ENCODE results near the gene FAM131C. TPM values are rescaled to one million over a fixed set of nuclear protein-coding genes. Genes with fewer than 3 reads are reported as not detected.

FAM131C gene
- polyA plus RNA-seq, 1 donor (not counting 4 experiments of a cell fraction or from before 2014, with no cell fraction given), result 0.31 TPM

GRCh38 chr1:16119504-16119903 lies 46.1 kb upstream of the FAM131C start:
- Histone ChIP-seq H3K36me3 (ENCODE audit: control insufficient read depth in 2 of 2, extremely low read depth in 1 of 2, insufficient read depth in 2 of 2, low read length in 2 of 2) (peaks cover 7 to 10% of the 10 kb centered on the region in 2 experiments), H3K9ac (ENCODE audit: control insufficient read depth, extremely low read depth, insufficient read depth, low read length) (no peak overlapping the region), H3K4me2 (ENCODE audit: control insufficient read depth, extremely low read depth, insufficient read depth, low read depth, low read length) (no peak overlapping the region), H3K27ac (ENCODE audit: control insufficient read depth, insufficient read depth, low read length) (no peak overlapping the region), H3K27me3 (ENCODE audit: control insufficient read depth, extremely low read depth, insufficient read depth, low read length) (no peaks in the 10 kb centered on the region), H3K9me1 (ENCODE audit: control insufficient read depth, extremely low read depth, insufficient read depth, low read length) (no peaks in the 10 kb centered on the region), H3K4me1 (ENCODE audit: control insufficient read depth, extremely low read depth, insufficient read depth, low read length) (peaks cover 6% of the 10 kb centered on the region), H3K4me3 (ENCODE audit: control insufficient read depth in 2 of 3, extremely low read depth in 1 of 3, insufficient read depth in 2 of 3, low read depth in 1 of 3, low read length in 3 of 3) (no peak overlapping the region), H3K79me2 (ENCODE audit: control insufficient read depth, insufficient read depth, low read length) (no peaks in the 10 kb centered on the region), H3K9me3 (ENCODE audit: control insufficient read depth, low read depth, low read length) (no peaks in the 10 kb centered on the region), H4K20me1 (ENCODE audit: control insufficient read depth, extremely low read depth, insufficient read depth, low read length) (peaks cover 10% of the 10 kb centered on the region), H2AFZ (ENCODE audit: control insufficient read depth, low read length) (no peak overlapping the region)
- FAIRE-seq (no peak), DNase-seq (ENCODE audit: low read depth, low spot score) (no peak)
- TF ChIP-seq CTCF (optimal IDR thresholded peaks at IDR 0.05 in 1 of 3, IDR thresholded peaks at IDR 0.05 in 1 of 3, conservative IDR thresholded peaks at IDR 0.05 in 1 of 3; ENCODE audit: extremely low read depth in 1 of 3, insufficient read depth in 2 of 3, low read length in 3 of 3), result no peak
- no peak for TF ChIP-seq EZH2 (IDR thresholded peaks at IDR 0.05; ENCODE audit: low read length)
- dilution Hi-C loops (cut with MboI; ENCODE audit: extremely low pct_ligation_motif_present, low sequenced_read_pairs), result no loop called here

- no peak for FAIRE-seq
- TF ChIP-seq CTCF (optimal IDR thresholded peaks at IDR 0.05 in 1 of 3, IDR thresholded peaks at IDR 0.05 in 1 of 3, conservative IDR thresholded peaks at IDR 0.05 in 1 of 3; ENCODE audit: extremely low read depth in 1 of 3, insufficient read depth in 2 of 3, low read length in 3 of 3), result no peak
- no peak for TF ChIP-seq EZH2 (IDR thresholded peaks at IDR 0.05; ENCODE audit: low read length)
- H3K27ac ChIP-seq (ENCODE audit: control insufficient read depth, insufficient read depth, low read length), result no peak overlapping the region
Observed at GRCh38 chr1:16118706-16119105, 45.3 kb upstream of the FAM131C start.

More at GRCh38 chr1:16118706-16119105, 45.3 kb upstream of the FAM131C start:
- H3K9me1 ChIP-seq (ENCODE audit: control insufficient read depth, extremely low read depth, insufficient read depth, low read length), result no peaks in the 10 kb centered on the region
- peaks cover 4% of the 10 kb centered on the region in 2 experiments for H3K36me3 ChIP-seq (ENCODE audit: control insufficient read depth in 2 of 2, extremely low read depth in 1 of 2, insufficient read depth in 2 of 2, low read length in 2 of 2)
- H3K4me2 ChIP-seq (ENCODE audit: control insufficient read depth, extremely low read depth, insufficient read depth, low read depth, low read length), result no peak overlapping the region
- H3K79me2 ChIP-seq (ENCODE audit: control insufficient read depth, insufficient read depth, low read length), result no peaks in the 10 kb centered on the region
- no peaks in the 10 kb centered on the region for H3K9me3 ChIP-seq (ENCODE audit: control insufficient read depth, low read depth, low read length)
- no peak overlapping the region for H3K9ac ChIP-seq (ENCODE audit: control insufficient read depth, extremely low read depth, insufficient read depth, low read length)
- H3K27me3 ChIP-seq (ENCODE audit: control insufficient read depth, extremely low read depth, insufficient read depth, low read length), result no peaks in the 10 kb centered on the region
- H2AFZ ChIP-seq (ENCODE audit: control insufficient read depth, low read length), result no peak overlapping the region
- peaks cover 8% of the 10 kb centered on the region for H4K20me1 ChIP-seq (ENCODE audit: control insufficient read depth, extremely low read depth, insufficient read depth, low read length)
- no peak overlapping the region for H3K4me3 ChIP-seq (ENCODE audit: control insufficient read depth in 2 of 3, extremely low read depth in 1 of 3, insufficient read depth in 2 of 3, low read depth in 1 of 3, low read length in 3 of 3)
- DNase-seq (ENCODE audit: low read depth, low spot score), result no peak
- dilution Hi-C loops (cut with MboI; ENCODE audit: extremely low pct_ligation_motif_present, low sequenced_read_pairs), result no loop called here
- peaks cover 4% of the 10 kb centered on the region for H3K4me1 ChIP-seq (ENCODE audit: control insufficient read depth, extremely low read depth, insufficient read depth, low read length)
